ENCODE measurements around the gene TRAF3.

TRAF3 gene

GRCh38 chr14:102897299-102898027, 120.2 kb downstream of the TRAF3 start:
- no peak for DNase-seq

- DNase-seq, result no peak
These were observed 121.0 kb downstream of the TRAF3 start for GRCh38 chr14:102898298-102898697.

GRCh38 chr14:102898776-102899515, 121.7 kb downstream of the TRAF3 start:
- DNase-seq, result no peak

- DNase-seq, result no peak
These were observed 122.3 kb downstream of the TRAF3 start for GRCh38 chr14:102899516-102899900.

- DNase-seq, result no peak
These were observed 123.7 kb downstream of the TRAF3 start for GRCh38 chr14:102900631-102901571.

- no peak for DNase-seq
These were observed 124.4 kb downstream of the TRAF3 start for GRCh38 chr14:102901633-102902032.

GRCh38 chr14:102902086-102902485, 124.8 kb downstream of the TRAF3 start:
- no peak for DNase-seq

- DNase-seq, result no peak
These were observed 125.4 kb downstream of the TRAF3 start for GRCh38 chr14:102902523-102903247.

GRCh38 chr14:102903248-102903888, 126.1 kb downstream of the TRAF3 start:
- DNase-seq, result no peak

- DNase-seq, result no peak
These were observed 126.8 kb downstream of the TRAF3 start for GRCh38 chr14:102903889-102904512.

- no peak for DNase-seq
These were observed 128.2 kb downstream of the TRAF3 start for GRCh38 chr14:102905116-102906108.

- no peak for DNase-seq
These were observed 129.5 kb downstream of the TRAF3 start for GRCh38 chr14:102906616-102907302.

GRCh38 chr14:102907303-102907844, 130.1 kb downstream of the TRAF3 start:
- no peak for DNase-seq

- no peak for DNase-seq
These were observed 130.9 kb downstream of the TRAF3 start for GRCh38 chr14:102907980-102908730.

- DNase-seq, result no peak
These were observed 131.7 kb downstream of the TRAF3 start for GRCh38 chr14:102908766-102909455.

GRCh38 chr14:102909462-102909861, 132.2 kb downstream of the TRAF3 start:
- DNase-seq, result no peak

- no peak for DNase-seq
These were observed 132.7 kb downstream of the TRAF3 start for GRCh38 chr14:102909911-102910310.

GRCh38 chr14:102910442-102910841, 133.2 kb downstream of the TRAF3 start:
- DNase-seq, result no peak
